ENCODE measurements around the gene ST8SIA5.

Gene ST8SIA5

GRCh38 chr18:46676182-46676835 is 80.5 kb downstream of the ST8SIA5 start:
- no peaks in the 10 kb centered on the region for H3K9me3 Mint-ChIP-seq
- H3K36me3 Mint-ChIP-seq: peaks cover 3% of the 10 kb centered on the region
- no peak overlapping the region for H3K27ac Mint-ChIP-seq
- H3K4me3 Mint-ChIP-seq: no peak overlapping the region
- peaks cover 30% of the 10 kb centered on the region for H3K4me1 Mint-ChIP-seq
- no peaks in the 10 kb centered on the region for H3K27me3 Mint-ChIP-seq

- Mint-ChIP-seq H3K27ac (no peak overlapping the region), H3K4me3 (no peak overlapping the region), H3K4me1 (peaks cover 33% of the 10 kb centered on the region), H3K27me3 (no peaks in the 10 kb centered on the region), H3K9me3 (no peaks in the 10 kb centered on the region), H3K36me3 (peaks cover 3% of the 10 kb centered on the region)
Measured at GRCh38 chr18:46675112-46675511, 81.7 kb downstream of the ST8SIA5 start.

- Mint-ChIP-seq H3K36me3 (peaks cover 3% of the 10 kb centered on the region), H3K4me1 (peaks cover 33% of the 10 kb centered on the region), H3K9me3 (no peaks in the 10 kb centered on the region), H3K27ac (no peak overlapping the region), H3K4me3 (peak overlapping the region; percentile 11), H3K27me3 (no peaks in the 10 kb centered on the region)
Measured at GRCh38 chr18:46672062-46672970, 84.5 kb downstream of the ST8SIA5 start.

GRCh38 chr18:46668694-46669093 is 88.2 kb downstream of the ST8SIA5 start:
- Mint-ChIP-seq H3K9me3 (no peaks in the 10 kb centered on the region), H3K4me3 (no peak overlapping the region), H3K27ac (no peak overlapping the region), H3K4me1 (peaks cover 25% of the 10 kb centered on the region), H3K27me3 (no peaks in the 10 kb centered on the region), H3K36me3 (no peaks in the 10 kb centered on the region)

GRCh38 chr18:46668135-46668534 is 88.7 kb downstream of the ST8SIA5 start:
- no peak overlapping the region for H3K27ac Mint-ChIP-seq
- H3K36me3 Mint-ChIP-seq: no peaks in the 10 kb centered on the region
- H3K4me1 Mint-ChIP-seq: peaks cover 21% of the 10 kb centered on the region
- no peaks in the 10 kb centered on the region for H3K9me3 Mint-ChIP-seq
- H3K27me3 Mint-ChIP-seq: no peaks in the 10 kb centered on the region
- no peak overlapping the region for H3K4me3 Mint-ChIP-seq

GRCh38 chr18:46663539-46663938 is 93.3 kb downstream of the ST8SIA5 start:
- H3K9me3 Mint-ChIP-seq: no peaks in the 10 kb centered on the region
- H3K4me1 Mint-ChIP-seq: no peaks in the 10 kb centered on the region
- H3K4me3 Mint-ChIP-seq: no peak overlapping the region
- no peaks in the 10 kb centered on the region for H3K36me3 Mint-ChIP-seq
- peak overlapping the region; percentile 1 for H3K27ac Mint-ChIP-seq
- H3K27me3 Mint-ChIP-seq: no peaks in the 10 kb centered on the region

- H3K27me3 Mint-ChIP-seq: no peaks in the 10 kb centered on the region
- H3K27ac Mint-ChIP-seq: no peak overlapping the region
- H3K36me3 Mint-ChIP-seq: no peaks in the 10 kb centered on the region
- no peak overlapping the region for H3K4me3 Mint-ChIP-seq
- no peaks in the 10 kb centered on the region for H3K9me3 Mint-ChIP-seq
- H3K4me1 Mint-ChIP-seq: no peaks in the 10 kb centered on the region
Measured at GRCh38 chr18:46660957-46661749, 95.7 kb downstream of the ST8SIA5 start.

GRCh38 chr18:46659484-46659883 is 97.4 kb downstream of the ST8SIA5 start:
- no peaks in the 10 kb centered on the region for H3K9me3 Mint-ChIP-seq
- H3K4me3 Mint-ChIP-seq: no peak overlapping the region
- H3K4me1 Mint-ChIP-seq: no peaks in the 10 kb centered on the region
- H3K27ac Mint-ChIP-seq: no peak overlapping the region
- H3K27me3 Mint-ChIP-seq: no peaks in the 10 kb centered on the region
- no peaks in the 10 kb centered on the region for H3K36me3 Mint-ChIP-seq

- H3K27me3 Mint-ChIP-seq: no peaks in the 10 kb centered on the region
Measured at GRCh38 chr18:46657115-46657955, 99.5 kb downstream of the ST8SIA5 start, which contains the start of gene LOXHD1. Gene LOXHD1, minus strand, starts transcription at chr18:46657220. Its CDS starts 187 bp downstream, at chr18:46657033.

GRCh38 chr18:46656326-46657114 is 100.3 kb downstream of the ST8SIA5 start:
- Mint-ChIP-seq H3K27me3 (no peaks in the 10 kb centered on the region), H3K36me3 (no peaks in the 10 kb centered on the region), H3K4me3 (no peak overlapping the region), H3K9me3 (no peaks in the 10 kb centered on the region), H3K4me1 (no peaks in the 10 kb centered on the region), H3K27ac (no peak overlapping the region)

More at GRCh38 chr18:46657115-46657955, 99.5 kb downstream of the ST8SIA5 start, which contains the start of gene LOXHD1:
- no peaks in the 10 kb centered on the region for H3K4me1 Mint-ChIP-seq
- no peak within 1 kb of the TSS for H3K4me3 Mint-ChIP-seq
- no peaks in the 10 kb centered on the region for H3K9me3 Mint-ChIP-seq
- no peak within 1 kb of the TSS for H3K27ac Mint-ChIP-seq
- H3K36me3 Mint-ChIP-seq: no peaks in the 10 kb centered on the region

GRCh38 chr18:46652372-46652771 is 104.5 kb downstream of the ST8SIA5 start:
- no peaks in the 10 kb centered on the region for H3K36me3 Mint-ChIP-seq
- H3K27ac Mint-ChIP-seq: no peak overlapping the region
- H3K27me3 Mint-ChIP-seq: no peaks in the 10 kb centered on the region
- H3K9me3 Mint-ChIP-seq: no peaks in the 10 kb centered on the region
- no peak overlapping the region for H3K4me3 Mint-ChIP-seq
- H3K4me1 Mint-ChIP-seq: no peaks in the 10 kb centered on the region

- H3K4me3 Mint-ChIP-seq: no peak overlapping the region
- H3K36me3 Mint-ChIP-seq: no peaks in the 10 kb centered on the region
Measured at GRCh38 chr18:46650681-46651080, 106.2 kb downstream of the ST8SIA5 start.

GRCh38 chr18:46649071-46649862 is 107.6 kb downstream of the ST8SIA5 start:
- no peaks in the 10 kb centered on the region for H3K9me3 Mint-ChIP-seq
- no peaks in the 10 kb centered on the region for H3K36me3 Mint-ChIP-seq
- no peaks in the 10 kb centered on the region for H3K4me1 Mint-ChIP-seq
- no peak overlapping the region for H3K27ac Mint-ChIP-seq
- no peaks in the 10 kb centered on the region for H3K27me3 Mint-ChIP-seq
- no peak overlapping the region for H3K4me3 Mint-ChIP-seq

More at GRCh38 chr18:46650681-46651080, 106.2 kb downstream of the ST8SIA5 start:
- H3K27me3 Mint-ChIP-seq: no peaks in the 10 kb centered on the region
- no peaks in the 10 kb centered on the region for H3K9me3 Mint-ChIP-seq
- H3K4me1 Mint-ChIP-seq: no peaks in the 10 kb centered on the region
- H3K27ac Mint-ChIP-seq: no peak overlapping the region
